Testis (tissue), 2 donors: ENCODE results near the gene RERE.

Experiments
- POLR2A ChIP-seq: fragments of 450-650 bp; IDR thresholded peaks from one replicate; pipeline ENCODE4 v1.6.1; 2017; ENCODE audit warnings: antibody characterized with exemption, mild to moderate bottlenecking, moderate library complexity
- TF ChIP-seq, protein P1 (sequence below), 3 experiments: fragments of 450-650 bp in 2 of 3; fragments of 200-600 bp in 1 of 3; sonication (generic) in 1 of 3; IDR thresholded peaks; one replicate each; pipeline ENCODE4 v1.5.1; 2016 to 2019; ENCODE audit warnings: antibody characterized with exemption in 3 of 3, mild to moderate bottlenecking in 2 of 3, moderate library complexity in 1 of 3

DNA sequence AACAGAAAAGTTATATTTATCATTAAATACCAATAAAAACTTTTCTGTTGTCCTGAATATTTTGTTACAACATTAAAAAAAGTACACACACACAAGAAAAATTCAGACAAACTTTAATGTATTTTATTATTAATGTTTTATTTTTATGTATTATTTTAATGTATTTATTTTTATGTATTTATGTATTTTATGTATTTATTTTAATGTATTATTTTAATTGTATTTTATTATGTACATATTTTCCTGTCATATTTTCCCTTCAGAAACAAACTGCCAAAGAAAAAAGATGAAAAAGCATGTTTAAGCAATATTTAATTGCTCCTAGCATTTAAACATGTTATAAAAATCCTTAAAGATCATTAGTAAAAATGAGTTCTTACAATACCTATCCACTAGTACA is 222.1 kb downstream of the RERE start:
- TF ChIP-seq, protein P1, sequence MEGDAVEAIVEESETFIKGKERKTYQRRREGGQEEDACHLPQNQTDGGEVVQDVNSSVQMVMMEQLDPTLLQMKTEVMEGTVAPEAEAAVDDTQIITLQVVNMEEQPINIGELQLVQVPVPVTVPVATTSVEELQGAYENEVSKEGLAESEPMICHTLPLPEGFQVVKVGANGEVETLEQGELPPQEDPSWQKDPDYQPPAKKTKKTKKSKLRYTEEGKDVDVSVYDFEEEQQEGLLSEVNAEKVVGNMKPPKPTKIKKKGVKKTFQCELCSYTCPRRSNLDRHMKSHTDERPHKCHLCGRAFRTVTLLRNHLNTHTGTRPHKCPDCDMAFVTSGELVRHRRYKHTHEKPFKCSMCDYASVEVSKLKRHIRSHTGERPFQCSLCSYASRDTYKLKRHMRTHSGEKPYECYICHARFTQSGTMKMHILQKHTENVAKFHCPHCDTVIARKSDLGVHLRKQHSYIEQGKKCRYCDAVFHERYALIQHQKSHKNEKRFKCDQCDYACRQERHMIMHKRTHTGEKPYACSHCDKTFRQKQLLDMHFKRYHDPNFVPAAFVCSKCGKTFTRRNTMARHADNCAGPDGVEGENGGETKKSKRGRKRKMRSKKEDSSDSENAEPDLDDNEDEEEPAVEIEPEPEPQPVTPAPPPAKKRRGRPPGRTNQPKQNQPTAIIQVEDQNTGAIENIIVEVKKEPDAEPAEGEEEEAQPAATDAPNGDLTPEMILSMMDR (IDR thresholded peaks at IDR 0.05) = no peak
- TF ChIP-seq POLR2A = no peak
